ENCODE measurements around the gene SVIL. TPM values are rescaled to one million over a fixed set of nuclear protein-coding genes. Genes with fewer than 3 reads are reported as not detected.

The SVIL gene
- total RNA-seq, 1 experiment from 2014 or later = 10.2 TPM

GRCh38 chr10:29417324-29417723, 217.4 kb downstream of the SVIL start:
- H3K4me3 ChIP-seq = no peak overlapping the region
- H3K4me1 ChIP-seq (replicated peaks) = no peaks in the 10 kb centered on the region; the same call in 1 of the 2 replicates
- DNase-seq (ENCODE audit: low read depth in 1 of 2, low spot score in 2 of 2) = no peak
- H3K9me3 ChIP-seq (replicated peaks) = no peaks in the 10 kb centered on the region
- H3K36me3 ChIP-seq = peaks cover 64% of the 10 kb centered on the region
- no peaks in the 10 kb centered on the region for H3K27me3 ChIP-seq (replicated peaks)
- no peak overlapping the region for H3K27ac ChIP-seq

GRCh38 chr10:29415876-29416275, 218.9 kb downstream of the SVIL start:
- no peaks in the 10 kb centered on the region for H3K9me3 ChIP-seq (replicated peaks)
- no peaks in the 10 kb centered on the region; the same call in 1 of the 2 replicates for H3K4me1 ChIP-seq (replicated peaks)
- no peak for DNase-seq (ENCODE audit: low read depth in 1 of 2, low spot score in 2 of 2)

GRCh38 chr10:29414501-29414900, 220.3 kb downstream of the SVIL start:
- no peak overlapping the region for H3K4me3 ChIP-seq
- peaks cover 3% of the 10 kb centered on the region; the same call in 1 of the 2 replicates for H3K4me1 ChIP-seq (replicated peaks)
- no peaks in the 10 kb centered on the region for H3K27me3 ChIP-seq (replicated peaks)
- DNase-seq (ENCODE audit: low read depth in 1 of 2, low spot score in 2 of 2) = no peak
- H3K36me3 ChIP-seq = peaks cover 45% of the 10 kb centered on the region
- H3K27ac ChIP-seq = no peak overlapping the region
- no peaks in the 10 kb centered on the region for H3K9me3 ChIP-seq (replicated peaks)

More at GRCh38 chr10:29415876-29416275, 218.9 kb downstream of the SVIL start:
- Histone ChIP-seq H3K27ac (no peak overlapping the region), H3K27me3 (replicated peaks) (no peaks in the 10 kb centered on the region), H3K36me3 (peaks cover 57% of the 10 kb centered on the region), H3K4me3 (no peak overlapping the region)

GRCh38 chr10:29412485-29412884, 222.3 kb downstream of the SVIL start:
- H3K36me3 ChIP-seq = peaks cover 26% of the 10 kb centered on the region
- no peaks in the 10 kb centered on the region for H3K27me3 ChIP-seq (replicated peaks)
- DNase-seq (ENCODE audit: low read depth in 1 of 2, low spot score in 2 of 2) = no peak
- H3K4me1 ChIP-seq (replicated peaks) = peaks cover 8% of the 10 kb centered on the region
- no peak overlapping the region for H3K4me3 ChIP-seq
- no peak overlapping the region for H3K27ac ChIP-seq
- H3K9me3 ChIP-seq (replicated peaks) = peaks cover 4% of the 10 kb centered on the region; the same call in 1 of the 2 replicates

GRCh38 chr10:29411666-29412315, 223.0 kb downstream of the SVIL start:
- Histone ChIP-seq H3K4me3 (no peak overlapping the region), H3K27me3 (replicated peaks) (no peaks in the 10 kb centered on the region), H3K36me3 (peaks cover 20% of the 10 kb centered on the region), H3K27ac (no peak overlapping the region), H3K9me3 (replicated peaks) (peaks cover 4% of the 10 kb centered on the region; the same call in 1 of the 2 replicates), H3K4me1 (replicated peaks) (peaks cover 8% of the 10 kb centered on the region)
- no peak for DNase-seq (ENCODE audit: low read depth in 1 of 2, low spot score in 2 of 2)

DNA sequence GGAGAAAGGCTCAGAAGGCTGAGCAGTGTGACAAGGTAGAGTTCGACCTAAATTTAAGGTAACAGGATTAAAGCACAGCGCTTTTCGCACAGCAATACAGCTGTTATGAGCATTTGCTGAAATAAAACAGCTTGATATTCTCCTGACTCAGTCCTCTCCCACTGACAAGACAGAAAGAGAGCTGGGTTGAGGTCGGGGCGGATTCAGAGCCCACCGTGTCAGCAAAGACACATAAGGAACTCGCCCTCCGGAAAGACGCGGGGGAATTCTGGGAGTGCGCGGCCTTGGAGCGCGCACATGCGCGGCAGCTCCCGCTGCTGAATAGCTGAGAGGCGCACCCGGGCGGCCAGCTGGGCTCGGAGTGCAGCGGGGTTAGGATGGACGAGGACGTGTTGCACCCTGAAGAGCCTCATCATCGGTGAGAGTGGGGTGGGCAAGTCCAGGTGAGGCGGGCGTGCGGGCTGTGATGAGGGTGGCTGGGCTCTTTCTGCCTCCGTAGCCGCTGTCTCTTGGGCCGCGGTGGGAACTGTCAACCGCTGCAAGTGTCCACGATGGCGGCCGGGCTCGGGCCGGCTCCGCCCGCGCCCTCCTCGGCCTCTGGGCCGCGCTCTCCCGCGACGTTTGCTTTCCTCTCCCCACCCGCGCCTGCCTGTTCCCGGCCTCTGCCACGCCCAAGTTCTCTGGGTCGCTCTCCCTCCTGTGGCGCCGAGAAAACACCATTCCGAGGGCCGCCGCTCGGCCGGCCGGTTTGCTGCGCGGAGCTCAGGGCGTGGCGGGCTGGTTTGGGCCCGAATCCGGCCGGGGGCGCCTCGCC, 225.3 kb downstream of the SVIL start:
- H3K36me3 ChIP-seq = peaks cover 10% of the 10 kb centered on the region
- H3K9me3 ChIP-seq (replicated peaks) = peaks cover 4% of the 10 kb centered on the region; the same call in 1 of the 2 replicates
- DNase-seq (ENCODE audit: low read depth in 1 of 2, low spot score in 2 of 2) = peak; percentile 75 to 84

GRCh38 chr10:29408847-29409240, 225.9 kb downstream of the SVIL start:
- Histone ChIP-seq H3K4me1 (replicated peaks) (peaks cover 8% of the 10 kb centered on the region), H3K36me3 (peaks cover 10% of the 10 kb centered on the region), H3K27ac (peak overlapping the region; percentile 42), H3K27me3 (replicated peaks) (no peaks in the 10 kb centered on the region), H3K4me3 (peak overlapping the region; percentile 78), H3K9me3 (replicated peaks) (peaks cover 4% of the 10 kb centered on the region; the same call in 1 of the 2 replicates)
- DNase-seq (ENCODE audit: low read depth in 1 of 2, low spot score in 2 of 2) = no peak

More for the DNA sequence above, 225.3 kb downstream of the SVIL start:
- Histone ChIP-seq H3K4me3 (peak overlapping the region; percentile 78), H3K4me1 (replicated peaks) (peaks cover 8% of the 10 kb centered on the region), H3K27ac (peak overlapping the region; percentile 42), H3K27me3 (replicated peaks) (no peaks in the 10 kb centered on the region)

Data from SJSA1 (cell line).